HG03457 (cell line): ENCODE data around the gene ACE.
"Not testable (repeated sequence)": the region's sequence is repeated elsewhere in the genome, so short reads cannot be mapped to it uniquely, and the experiment has no call there.

Experiments
- ATAC-seq: cut with Tn5 transposase; IDR thresholded peaks from one replicate; pipeline ENCODE4 v1.9.1; 2021; ENCODE audit warnings: moderate number of reproducible peaks; ENCODE audit not compliant: unreplicated experiment

ACE gene

GRCh38 chr17:63443053-63443452 is 33.8 kb upstream of the ACE start:
- ATAC-seq = no peak

- ATAC-seq = no peak
These were observed 32.4 kb upstream of the ACE start for GRCh38 chr17:63444457-63444856.

- no peak for ATAC-seq
These were observed 31.8 kb upstream of the ACE start for GRCh38 chr17:63445065-63445464.

GRCh38 chr17:63445571-63445953 is 31.3 kb upstream of the ACE start:
- no peak for ATAC-seq

- no peak for ATAC-seq
These were observed 30.7 kb upstream of the ACE start, which contains the start of gene CYB561 for GRCh38 chr17:63445954-63446752. TSS of gene CYB561 (minus strand) at chr17:63446306. CDS start at chr17:63437547, 8,759 bp downstream.

- ATAC-seq = no peak
These were observed 29.9 kb upstream of the ACE start for GRCh38 chr17:63446753-63447470.

- ATAC-seq = no peak
These were observed 29.3 kb upstream of the ACE start for GRCh38 chr17:63447471-63448009.

GRCh38 chr17:63448655-63449054 is 28.2 kb upstream of the ACE start:
- no peak for ATAC-seq

GRCh38 chr17:63450551-63450950 is 26.3 kb upstream of the ACE start:
- no peak for ATAC-seq

GRCh38 chr17:63451150-63451549 is 25.7 kb upstream of the ACE start:
- ATAC-seq = no peak

- ATAC-seq = no peak
These were observed 24.6 kb upstream of the ACE start for GRCh38 chr17:63452046-63452961.

GRCh38 chr17:63452962-63453551 is 23.8 kb upstream of the ACE start:
- ATAC-seq = no peak

GRCh38 chr17:63454357-63454756 is 22.5 kb upstream of the ACE start:
- not testable (repeated sequence) for ATAC-seq

- ATAC-seq = no peak
These were observed 21.9 kb upstream of the ACE start for GRCh38 chr17:63454915-63455314.

GRCh38 chr17:63455417-63455816 is 21.4 kb upstream of the ACE start:
- no peak for ATAC-seq

GRCh38 chr17:63458478-63458877 is 18.4 kb upstream of the ACE start:
- no peak for ATAC-seq

GRCh38 chr17:63460018-63460417 is 16.8 kb upstream of the ACE start:
- no peak for ATAC-seq

- no peak for ATAC-seq
These were observed 13.1 kb upstream of the ACE start for GRCh38 chr17:63463771-63464170.

- ATAC-seq = no peak
These were observed 12.1 kb upstream of the ACE start for GRCh38 chr17:63464691-63465236.

- ATAC-seq = not testable (repeated sequence)
These were observed 8.8 kb upstream of the ACE start for GRCh38 chr17:63468099-63468498.
